ENCODE data around the gene INTS1. TPM values are rescaled to one million over a fixed set of nuclear protein-coding genes. Genes with fewer than 3 reads are reported as not detected.

The INTS1 gene
- total RNA-seq, 4 donors from 2014 or later, result 33.1 to 80.3 (median 48.0) TPM

DNA sequence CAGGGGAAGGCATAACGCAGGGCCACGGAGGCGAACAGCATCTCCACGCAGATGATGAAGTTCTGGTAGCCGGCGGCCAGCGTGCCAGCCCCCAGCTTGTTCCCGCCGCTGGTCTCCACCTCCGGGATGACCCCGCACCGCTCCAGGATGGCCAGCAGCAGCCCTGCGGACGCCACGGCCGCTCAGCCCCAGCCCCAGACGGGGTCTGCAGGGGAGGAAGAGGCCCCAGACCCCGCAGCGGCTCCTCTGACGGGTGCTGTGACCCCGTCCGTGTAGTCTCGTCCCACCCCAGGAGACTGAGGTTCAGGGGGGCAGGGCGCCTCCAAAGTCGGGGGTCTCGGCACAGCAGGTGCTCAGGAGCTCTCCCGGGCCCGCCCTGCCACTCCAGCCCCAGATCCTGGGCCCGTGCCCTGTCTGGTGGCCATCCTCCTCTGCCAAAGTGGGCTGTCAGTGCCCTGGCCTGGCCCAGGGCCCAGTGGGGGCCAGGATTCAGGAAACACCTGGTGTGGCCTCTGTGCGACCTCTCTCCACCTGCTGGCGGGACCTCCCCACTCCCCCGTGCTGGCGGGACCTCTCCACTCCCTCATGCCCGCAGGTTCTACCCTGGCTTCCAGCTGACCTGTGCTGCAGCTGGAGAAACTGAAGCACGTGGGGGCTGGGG, 43.7 kb upstream of the INTS1 start:
- WGBS, result 79% methylated on average over 12 of the region's 35 CpGs
- no peak overlapping the region for H3K27ac ChIP-seq (replicated peaks in 1 of 4)
- no peaks in the 10 kb centered on the region for H3K27me3 ChIP-seq
- no peak overlapping the region for H3K4me3 ChIP-seq
- no peak for DNase-seq (ENCODE audit: extremely low spot score)
- intact Hi-C loops (cut with DNase I), result no loop called here
- no peaks in the 10 kb centered on the region for H3K9me3 ChIP-seq
- no peak for TF ChIP-seq POLR2A (IDR thresholded peaks at IDR 0.05; ENCODE audit: low read depth)
- TF ChIP-seq, protein P1, sequence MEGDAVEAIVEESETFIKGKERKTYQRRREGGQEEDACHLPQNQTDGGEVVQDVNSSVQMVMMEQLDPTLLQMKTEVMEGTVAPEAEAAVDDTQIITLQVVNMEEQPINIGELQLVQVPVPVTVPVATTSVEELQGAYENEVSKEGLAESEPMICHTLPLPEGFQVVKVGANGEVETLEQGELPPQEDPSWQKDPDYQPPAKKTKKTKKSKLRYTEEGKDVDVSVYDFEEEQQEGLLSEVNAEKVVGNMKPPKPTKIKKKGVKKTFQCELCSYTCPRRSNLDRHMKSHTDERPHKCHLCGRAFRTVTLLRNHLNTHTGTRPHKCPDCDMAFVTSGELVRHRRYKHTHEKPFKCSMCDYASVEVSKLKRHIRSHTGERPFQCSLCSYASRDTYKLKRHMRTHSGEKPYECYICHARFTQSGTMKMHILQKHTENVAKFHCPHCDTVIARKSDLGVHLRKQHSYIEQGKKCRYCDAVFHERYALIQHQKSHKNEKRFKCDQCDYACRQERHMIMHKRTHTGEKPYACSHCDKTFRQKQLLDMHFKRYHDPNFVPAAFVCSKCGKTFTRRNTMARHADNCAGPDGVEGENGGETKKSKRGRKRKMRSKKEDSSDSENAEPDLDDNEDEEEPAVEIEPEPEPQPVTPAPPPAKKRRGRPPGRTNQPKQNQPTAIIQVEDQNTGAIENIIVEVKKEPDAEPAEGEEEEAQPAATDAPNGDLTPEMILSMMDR (IDR thresholded peaks at IDR 0.05), result no peak
- TF ChIP-seq POLR2AphosphoS5 (IDR thresholded peaks at IDR 0.05), result no peak
- no peak for TF ChIP-seq EP300 (IDR thresholded peaks at IDR 0.05)
- peaks cover 0 to 25% (median 23%) of the 10 kb centered on the region in 4 donors for H3K36me3 ChIP-seq
- peaks cover 0 to 8% (median 6%) of the 10 kb centered on the region in 4 donors for H3K4me1 ChIP-seq

DNA sequence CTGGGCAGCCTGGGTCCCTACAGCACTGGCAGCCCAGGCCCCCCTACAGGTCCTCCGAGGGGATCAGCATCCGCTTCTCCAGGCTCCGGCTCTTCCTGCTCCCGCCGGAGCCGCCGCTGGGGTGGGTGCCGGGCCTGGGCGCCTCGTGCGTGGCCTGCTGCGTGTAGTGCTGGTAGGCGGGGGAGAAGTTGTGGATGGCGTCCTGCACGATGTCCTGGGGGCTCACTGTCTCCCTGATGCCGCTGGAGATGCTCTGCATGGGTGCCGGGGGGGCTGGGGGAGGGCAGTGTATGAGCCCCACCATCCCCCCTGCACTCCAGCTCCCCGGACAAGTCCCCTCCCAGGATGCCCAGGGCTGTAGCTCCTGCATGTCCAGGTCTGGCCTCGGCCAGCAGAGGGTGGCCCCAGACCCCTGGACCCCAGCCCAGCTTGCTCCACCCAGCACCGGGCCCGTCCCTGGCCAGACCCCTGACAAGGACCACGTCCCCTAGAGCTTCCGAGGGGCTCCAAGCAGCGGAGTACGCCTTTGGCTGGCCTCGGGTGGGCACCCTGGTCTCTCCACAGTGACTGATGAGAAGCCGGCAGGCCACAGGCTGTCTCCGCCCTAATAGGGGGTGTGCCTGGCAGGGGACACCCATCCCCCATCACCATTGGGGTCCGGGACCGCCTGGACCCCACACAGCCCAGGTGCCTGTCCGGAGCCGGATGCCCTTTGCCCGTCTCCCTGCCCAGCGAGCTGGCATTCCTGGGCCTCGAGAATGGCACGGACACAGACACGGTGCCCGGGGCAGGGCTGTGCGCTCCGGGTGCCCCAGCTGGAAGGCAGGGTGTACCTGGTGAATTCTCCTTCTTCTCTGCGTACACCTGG, 43.0 kb upstream of the INTS1 start:
- Histone ChIP-seq H3K4me1 (peaks cover 0 to 8% (median 6%) of the 10 kb centered on the region in 4 donors), H3K4me3 (no peak overlapping the region), H3K27me3 (no peaks in the 10 kb centered on the region), H3K27ac (replicated peaks in 1 of 4) (no peak overlapping the region), H3K9me3 (no peaks in the 10 kb centered on the region), H3K36me3 (peaks cover 6 to 33% (median 30%) of the 10 kb centered on the region in 4 donors)
- TF ChIP-seq POLR2AphosphoS5 (IDR thresholded peaks at IDR 0.05) (no peak), POLR2A (IDR thresholded peaks at IDR 0.05; ENCODE audit: low read depth) (no peak), EP300 (IDR thresholded peaks at IDR 0.05) (no peak)
- TF ChIP-seq, protein P1 (IDR thresholded peaks at IDR 0.05), result no peak
- intact Hi-C loops (cut with DNase I), result no loop called here
- WGBS, result 89% methylated on average over 16 of the region's 41 CpGs
- no peak for DNase-seq (ENCODE audit: extremely low spot score)

DNA sequence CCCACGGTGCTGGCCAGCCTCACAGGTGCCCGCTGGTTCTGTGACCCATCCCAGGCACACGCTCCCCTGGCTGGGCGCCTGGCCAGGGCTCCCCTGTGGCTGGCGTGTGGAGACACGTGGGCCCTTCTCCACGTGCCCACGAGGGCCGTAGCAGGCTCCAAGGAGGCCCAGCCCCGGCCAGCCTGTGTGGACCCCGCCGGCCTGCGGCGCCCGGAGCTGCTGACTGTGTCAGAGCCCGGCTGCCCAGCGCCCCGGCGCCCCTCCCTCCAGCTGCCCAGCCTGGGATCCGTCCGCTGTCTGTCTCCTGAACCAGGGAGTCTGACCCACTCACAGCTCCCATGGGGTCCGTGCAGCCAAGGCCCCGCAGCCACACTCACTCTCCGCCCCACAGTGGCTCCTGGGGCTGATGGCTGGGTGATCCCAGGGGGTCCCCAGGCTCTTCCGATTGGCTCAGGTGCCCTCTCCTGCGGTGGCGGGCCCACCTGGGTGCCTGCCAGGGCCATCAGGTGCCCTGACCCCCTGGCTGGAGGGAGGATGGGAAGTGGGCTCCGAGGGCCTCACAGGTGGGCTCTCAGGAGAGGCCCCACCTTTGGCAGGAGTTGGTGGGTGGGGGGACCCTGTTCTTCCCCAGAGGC, 42.2 kb upstream of the INTS1 start:
- intact Hi-C loops (cut with DNase I), result no loop called here
- TF ChIP-seq POLR2AphosphoS5 (IDR thresholded peaks at IDR 0.05) (no peak), POLR2A (IDR thresholded peaks at IDR 0.05; ENCODE audit: low read depth) (no peak), EP300 (IDR thresholded peaks at IDR 0.05) (no peak)
- TF ChIP-seq, protein P1 (IDR thresholded peaks at IDR 0.05), result no peak
- H3K4me1 ChIP-seq, result peaks cover 0 to 8% (median 6%) of the 10 kb centered on the region in 4 donors
- DNase-seq (ENCODE audit: extremely low spot score), result no peak
- H3K4me3 ChIP-seq, result no peak overlapping the region
- H3K27ac ChIP-seq (replicated peaks in 1 of 4), result no peak overlapping the region
- WGBS, result 90% methylated on average over 3 of the region's 28 CpGs
- peaks cover 12 to 40% (median 38%) of the 10 kb centered on the region in 4 donors for H3K36me3 ChIP-seq
- no peaks in the 10 kb centered on the region for H3K9me3 ChIP-seq
- no peaks in the 10 kb centered on the region for H3K27me3 ChIP-seq

DNA sequence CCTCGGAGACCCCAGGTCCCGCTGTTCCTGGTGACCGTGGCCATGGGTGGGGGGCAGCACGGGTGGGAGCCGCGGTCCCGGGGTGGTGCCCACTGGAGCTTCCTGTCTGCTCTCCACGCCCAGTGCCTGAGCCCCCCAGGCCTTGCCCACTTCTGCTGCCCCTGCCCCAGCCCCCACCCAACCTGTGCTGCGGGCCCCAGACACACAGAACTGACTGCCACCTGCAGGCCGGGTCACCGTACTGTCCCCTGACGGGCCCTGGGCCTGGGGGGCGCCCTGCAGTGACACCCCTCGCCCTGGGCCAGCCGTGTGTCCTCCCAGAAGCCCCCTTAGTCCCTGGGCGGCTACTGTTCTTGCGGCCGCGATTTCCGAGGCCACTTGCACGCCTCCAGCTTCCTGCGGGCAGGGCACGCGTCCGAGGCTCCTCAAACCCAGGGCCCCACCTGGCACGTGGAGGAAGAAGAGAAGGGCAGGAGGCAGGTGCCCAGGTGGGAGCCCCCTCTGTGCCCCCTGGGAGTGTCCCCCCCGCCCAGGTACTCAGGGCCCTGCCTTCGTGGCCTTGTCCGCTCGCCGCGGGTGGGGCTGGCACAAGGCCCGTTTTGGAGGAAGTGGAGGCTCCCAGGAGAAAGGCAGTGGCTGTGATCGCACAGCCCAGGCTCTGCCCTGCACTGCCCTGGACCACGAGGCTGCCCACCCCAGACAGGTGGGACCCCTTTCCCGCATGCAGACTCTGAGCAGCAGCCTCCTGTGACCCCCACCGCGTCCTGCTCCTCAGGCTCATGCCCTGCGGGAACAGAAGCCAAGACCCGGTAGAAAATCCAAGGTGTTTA, 41.4 kb upstream of the INTS1 start:
- Histone ChIP-seq H3K9me3 (no peaks in the 10 kb centered on the region), H3K4me1 (peaks cover 0 to 8% (median 6%) of the 10 kb centered on the region in 4 donors), H3K36me3 (peaks cover 18 to 48% (median 45%) of the 10 kb centered on the region in 4 donors), H3K4me3 (no peak overlapping the region), H3K27ac (replicated peaks in 1 of 4) (no peak overlapping the region), H3K27me3 (no peaks in the 10 kb centered on the region)
- TF ChIP-seq EP300 (IDR thresholded peaks at IDR 0.05), result no peak
- TF ChIP-seq POLR2AphosphoS5 (IDR thresholded peaks at IDR 0.05), result no peak
- TF ChIP-seq, protein P1 (IDR thresholded peaks at IDR 0.05), result no peak
- TF ChIP-seq POLR2A (IDR thresholded peaks at IDR 0.05; ENCODE audit: low read depth), result no peak
- intact Hi-C loops (cut with DNase I), result no loop called here
- no peak for DNase-seq (ENCODE audit: extremely low spot score)
- WGBS, result 81% methylated on average over 39 of the region's 40 CpGs
